GM19239 (cell line): ENCODE data around the gene CDK2AP2.

Experiments
- DNase-seq: peaks from one replicate; pipeline ENCODE4 v3.0.0; 2011; ENCODE audit warnings: low spot score; ENCODE audit not compliant: insufficient read length
- FAIRE-seq: peaks from 2 replicates; lab custom pipeline; 2011; peaks lifted over from hg19 to GRCh38; lab: Jason Lieb, UNC

Gene CDK2AP2

DNA sequence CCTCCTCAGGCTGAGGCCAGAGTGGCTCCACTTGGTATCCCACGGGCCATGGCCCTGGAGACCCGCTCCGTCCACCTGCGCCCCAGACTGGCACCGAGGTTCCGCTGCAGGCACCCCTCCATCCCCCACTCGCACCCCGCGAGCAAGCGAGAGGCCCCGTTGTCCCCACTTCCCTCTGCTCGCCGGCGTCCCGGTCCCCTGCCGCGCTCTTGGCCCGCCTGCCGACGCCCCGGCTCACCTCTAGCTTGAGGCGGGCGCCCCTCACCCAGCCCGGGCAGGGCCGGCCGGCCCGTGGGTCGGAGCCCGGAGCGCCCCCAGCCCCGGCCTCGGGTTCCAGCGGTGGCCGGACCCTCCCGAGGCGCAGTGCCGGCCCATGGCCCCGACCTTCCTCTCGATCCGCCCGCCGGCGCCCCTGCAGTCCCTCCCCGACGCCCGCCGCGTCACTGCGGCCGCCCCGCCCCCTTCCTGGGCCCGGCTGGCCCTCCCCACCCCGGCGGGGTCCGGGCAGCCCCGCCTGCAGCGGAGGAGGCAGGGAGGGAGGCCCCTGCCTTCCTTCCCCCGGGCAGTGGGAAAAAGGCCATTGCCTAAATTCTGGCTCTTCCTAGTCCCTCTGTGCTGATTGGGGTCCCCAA lies 2.9 kb downstream of the CDK2AP2 start, which contains the start of gene PITPNM1:
TSS of gene PITPNM1 (minus strand) at position 414 of the 632 bp plus-strand sequence. CDS start 1,183 bp downstream, outside the sequence.
- no peak for FAIRE-seq

DNA sequence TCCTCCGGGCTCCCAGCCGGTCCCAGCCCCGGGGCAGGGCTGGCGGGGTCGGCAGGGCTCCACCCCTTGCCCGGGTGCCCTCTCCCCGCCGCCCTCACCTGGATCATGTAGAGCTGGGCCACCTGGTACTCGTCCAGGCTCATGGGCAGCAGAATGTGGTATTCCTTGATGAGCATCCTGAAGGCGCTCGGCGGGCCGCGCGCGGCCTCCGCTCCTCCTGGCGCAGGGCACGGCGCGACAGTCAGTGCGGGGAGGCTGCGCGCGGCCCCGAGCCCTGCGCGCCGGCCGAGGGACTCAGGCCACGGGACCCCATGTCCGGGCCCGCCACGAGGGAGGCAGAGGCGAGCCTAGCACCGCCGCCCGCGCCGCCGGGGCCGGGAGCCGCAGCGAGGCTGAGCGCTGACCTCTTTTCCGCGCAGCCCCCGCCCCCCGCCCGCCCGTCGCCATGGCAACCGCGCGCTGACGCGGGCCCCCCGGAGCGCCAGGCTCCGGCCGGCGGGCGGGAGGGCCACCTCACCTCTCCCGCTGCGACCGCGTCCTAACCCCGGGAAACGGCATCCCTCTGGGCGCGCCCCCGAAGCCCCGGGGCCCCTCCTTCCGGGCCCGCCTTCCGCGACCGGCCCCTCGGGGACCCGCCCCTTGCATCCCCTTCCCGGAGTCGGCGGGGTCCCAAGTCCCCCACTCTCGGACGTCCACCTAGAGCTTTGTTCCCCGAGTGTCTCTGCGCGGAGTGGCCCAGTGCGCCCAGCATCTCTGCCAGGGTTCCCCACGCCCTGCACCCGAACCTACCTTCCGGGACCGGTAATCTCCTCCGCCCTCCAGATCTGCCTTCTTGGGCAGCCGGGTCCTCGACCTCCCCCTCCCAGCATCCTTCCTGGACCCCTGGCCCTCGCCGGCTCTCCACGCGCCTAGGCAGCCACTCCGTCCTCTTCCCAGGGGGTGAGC lies 3.7 kb downstream of the CDK2AP2 start:
- DNase-seq (no peak), FAIRE-seq (no peak)

More for the DNA sequence above, 2.9 kb downstream of the CDK2AP2 start, which contains the start of gene PITPNM1:
- peak; percentile 85 for DNase-seq

DNA sequence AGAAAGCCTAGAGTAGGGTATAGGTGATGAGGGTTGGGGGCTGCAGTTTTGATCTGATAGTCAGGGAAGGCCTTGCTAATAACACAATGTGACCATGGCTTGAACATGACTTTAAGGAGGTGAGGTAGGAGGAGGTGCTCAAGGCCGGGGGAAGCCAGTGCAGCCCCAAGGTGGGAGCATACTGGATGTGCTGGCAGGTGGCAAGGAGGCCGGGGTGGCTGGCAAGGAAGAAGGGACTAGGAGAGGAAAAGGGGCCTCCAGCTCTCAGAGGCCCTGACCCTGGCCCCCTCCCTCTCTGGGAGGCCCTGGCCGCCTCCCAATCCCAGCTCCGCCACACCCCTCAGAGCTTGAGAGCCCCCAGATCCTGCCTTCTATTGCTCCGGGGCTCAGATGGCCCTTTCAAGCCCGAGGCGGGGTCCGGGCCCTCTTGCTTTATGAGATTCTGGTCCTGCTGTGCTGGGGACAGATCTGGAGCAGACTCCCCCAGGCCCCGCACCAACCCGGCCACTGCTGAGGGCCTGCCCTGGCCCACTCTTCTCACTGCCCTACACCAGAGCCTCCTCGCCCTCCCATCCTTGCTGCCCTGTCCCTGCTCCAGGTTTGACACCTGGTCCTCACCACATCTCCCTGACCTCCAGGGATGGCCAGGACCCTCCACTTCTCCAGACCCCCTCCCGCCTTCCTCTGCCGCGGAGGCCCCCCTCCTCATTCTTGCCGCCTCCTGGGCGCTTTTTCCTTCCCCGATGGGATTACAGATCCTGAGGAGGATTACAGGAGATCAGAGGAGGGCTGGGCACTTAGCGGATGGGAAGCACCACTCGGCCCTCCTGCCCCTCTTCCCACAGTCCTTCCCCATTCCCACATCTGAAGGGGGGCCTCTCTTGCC lies 4.6 kb downstream of the CDK2AP2 start:
- DNase-seq = no peak
- FAIRE-seq = no peak

DNA sequence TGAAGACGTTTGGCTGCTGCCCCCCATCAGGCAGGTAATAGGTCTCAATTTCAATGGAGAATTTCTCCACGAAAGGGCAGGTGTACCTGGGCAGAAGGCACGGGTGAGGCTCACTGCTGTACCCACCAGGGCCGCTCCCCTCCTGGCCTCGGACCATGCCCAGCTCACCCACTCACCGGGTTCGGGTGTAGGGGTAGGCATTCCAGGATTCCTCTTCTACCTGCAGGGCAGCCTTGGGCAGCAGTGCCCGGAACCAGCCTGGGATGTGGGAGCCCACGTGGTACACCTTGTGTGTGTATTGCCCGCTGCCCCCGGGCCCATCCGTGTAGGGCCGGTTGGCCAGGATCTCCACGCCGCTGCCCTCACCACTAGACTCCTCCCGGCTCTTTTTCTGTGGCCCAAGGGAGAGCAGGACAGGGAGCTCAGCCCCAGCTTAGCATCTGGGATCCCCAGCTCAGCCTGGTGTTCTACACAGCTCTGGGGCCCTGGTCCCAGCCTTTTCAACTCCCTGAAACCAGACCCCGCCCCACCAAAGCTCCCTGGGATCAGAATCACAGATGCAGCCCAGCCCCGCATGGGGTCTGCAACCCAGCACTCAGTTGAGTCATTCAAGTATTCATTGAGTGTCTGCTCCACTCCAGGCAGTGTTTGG lies 5.5 kb downstream of the CDK2AP2 start:
- FAIRE-seq (no peak), DNase-seq (no peak)

DNA sequence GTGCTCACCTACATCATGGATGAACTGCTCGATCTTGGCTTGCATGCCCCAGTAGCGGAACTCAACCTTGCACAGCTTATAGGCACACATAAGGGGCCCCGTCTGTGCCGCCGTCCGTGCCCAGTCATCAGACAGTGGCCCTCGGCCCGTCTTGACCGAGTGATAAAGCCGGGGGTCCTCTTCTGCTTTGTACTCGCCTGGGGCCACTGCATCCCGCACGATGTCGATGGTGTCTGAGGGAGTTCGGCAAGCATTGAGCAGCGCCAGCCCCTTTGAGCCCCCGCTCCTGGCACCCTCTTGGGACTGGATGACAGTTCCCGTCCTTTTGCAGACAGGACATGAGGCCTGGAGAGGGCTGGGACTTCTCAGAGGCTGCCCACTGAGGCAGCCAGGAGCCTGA lies 6.1 kb downstream of the CDK2AP2 start:
- no peak for DNase-seq
- FAIRE-seq = no peak

DNA sequence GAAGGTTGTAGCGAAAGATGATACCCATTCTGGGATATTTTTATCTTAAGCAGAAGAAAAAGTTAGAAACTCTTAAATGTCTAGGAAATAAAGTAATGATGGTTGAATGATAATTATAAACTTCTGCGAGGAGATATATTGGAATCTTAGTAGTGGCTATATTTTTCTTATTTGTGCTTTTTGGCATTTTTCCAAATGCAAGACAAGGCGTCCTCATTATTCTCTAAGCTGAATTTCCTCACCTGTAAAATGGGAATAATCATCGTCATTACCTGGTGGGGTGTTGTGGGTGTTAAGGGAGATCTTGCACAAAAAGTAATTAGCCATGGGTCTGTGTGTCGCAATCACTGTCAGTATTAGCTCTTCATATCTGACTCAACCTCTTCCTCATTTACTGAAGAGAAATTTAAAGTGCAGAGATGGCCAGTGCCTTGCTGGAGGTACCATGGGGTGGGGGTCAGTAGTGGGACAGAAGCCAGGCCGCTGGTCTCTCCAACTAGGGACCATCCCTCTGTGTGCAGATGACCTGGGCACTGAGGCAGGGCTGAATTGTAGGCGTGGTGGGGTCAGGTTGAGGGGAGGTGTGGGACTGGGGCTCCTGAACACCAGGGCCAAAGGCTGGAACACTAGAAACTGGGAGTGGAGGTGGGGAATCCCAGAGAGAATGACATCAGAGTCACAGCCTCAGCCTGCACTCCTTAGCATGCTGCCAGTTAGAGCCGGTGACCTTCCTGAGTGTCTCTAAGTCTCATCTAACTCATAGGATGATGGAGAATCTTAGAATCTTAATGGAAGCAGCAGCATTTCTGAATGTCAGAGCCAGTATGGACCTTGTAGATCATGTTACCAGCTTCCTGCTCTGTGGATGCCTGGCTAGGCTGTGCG lies 6.9 kb downstream of the CDK2AP2 start:
- DNase-seq (no peak), FAIRE-seq (no peak)

DNA sequence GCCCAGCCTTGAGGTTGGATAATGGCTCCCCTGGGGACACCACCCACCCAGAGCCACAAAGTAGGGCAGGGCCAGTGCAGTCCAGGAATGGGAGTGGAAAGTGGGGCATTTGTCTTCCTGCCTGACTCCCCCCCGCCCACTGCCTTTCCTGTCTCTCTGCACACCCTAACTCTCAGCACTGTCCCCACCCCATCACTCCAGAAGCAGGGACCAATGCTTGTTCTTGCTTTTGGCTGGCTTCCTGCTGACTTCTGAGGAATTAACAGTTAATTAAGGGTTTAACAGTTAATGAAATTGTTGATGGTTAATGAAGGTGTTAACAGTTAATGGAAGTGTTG lies 7.5 kb downstream of the CDK2AP2 start:
- no peak for FAIRE-seq
- DNase-seq = no peak

DNA sequence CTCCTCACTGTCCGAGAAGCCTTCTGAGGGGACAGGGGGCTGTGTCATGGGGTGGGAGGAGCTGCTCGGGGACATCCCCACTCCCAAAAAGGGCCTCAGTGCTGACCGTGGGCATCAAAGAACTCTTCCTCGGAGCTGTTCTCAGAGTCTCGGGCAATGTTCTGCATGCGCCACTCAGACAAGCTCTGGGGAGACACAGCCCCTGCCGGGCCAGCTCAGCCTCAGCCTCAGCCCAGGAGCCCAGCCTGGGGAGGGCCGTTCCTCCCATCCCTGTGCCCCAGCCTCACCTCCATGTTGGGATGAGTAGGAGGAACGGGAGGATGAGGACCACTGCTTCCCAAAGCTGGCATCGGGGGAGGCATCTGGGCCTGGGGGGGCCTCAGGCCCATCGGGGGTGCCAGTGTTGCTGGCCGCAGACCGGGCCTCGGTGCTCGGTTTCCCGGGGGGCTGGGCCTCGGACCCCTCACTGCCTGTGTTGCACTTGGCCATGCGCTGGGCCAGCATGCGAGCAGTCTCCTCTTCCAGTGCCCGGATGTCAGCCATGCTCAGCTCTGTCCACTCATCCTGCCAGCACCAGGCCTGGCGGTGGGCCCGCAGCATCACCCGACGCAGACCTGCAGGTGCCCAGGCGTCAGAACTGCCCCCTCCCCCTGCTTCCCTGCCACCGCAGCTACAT lies 8.0 kb downstream of the CDK2AP2 start:
- DNase-seq = no peak
- FAIRE-seq = no peak

DNA sequence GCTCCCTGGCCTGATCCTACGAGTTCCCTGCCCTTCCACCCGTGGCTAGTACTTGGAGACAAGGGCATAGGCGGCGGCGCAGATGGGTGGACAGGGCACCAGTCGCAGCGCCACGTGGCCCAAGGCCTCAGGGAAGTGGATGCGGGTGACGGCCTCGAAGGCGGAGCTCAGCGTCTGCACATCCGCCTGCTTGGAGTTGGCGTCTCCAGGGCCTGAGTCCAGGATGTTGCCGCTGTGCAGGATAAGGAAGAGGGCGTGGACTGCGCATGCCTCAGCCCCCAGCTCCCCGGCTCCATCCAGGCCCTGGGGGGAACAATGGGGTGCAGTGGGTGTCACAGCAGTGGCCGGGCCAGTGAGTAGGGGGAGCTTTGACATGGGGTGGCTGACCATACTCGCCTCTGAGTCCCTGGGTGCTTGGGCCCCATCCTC lies 9.4 kb downstream of the CDK2AP2 start:
- DNase-seq (no peak), FAIRE-seq (no peak)

DNA sequence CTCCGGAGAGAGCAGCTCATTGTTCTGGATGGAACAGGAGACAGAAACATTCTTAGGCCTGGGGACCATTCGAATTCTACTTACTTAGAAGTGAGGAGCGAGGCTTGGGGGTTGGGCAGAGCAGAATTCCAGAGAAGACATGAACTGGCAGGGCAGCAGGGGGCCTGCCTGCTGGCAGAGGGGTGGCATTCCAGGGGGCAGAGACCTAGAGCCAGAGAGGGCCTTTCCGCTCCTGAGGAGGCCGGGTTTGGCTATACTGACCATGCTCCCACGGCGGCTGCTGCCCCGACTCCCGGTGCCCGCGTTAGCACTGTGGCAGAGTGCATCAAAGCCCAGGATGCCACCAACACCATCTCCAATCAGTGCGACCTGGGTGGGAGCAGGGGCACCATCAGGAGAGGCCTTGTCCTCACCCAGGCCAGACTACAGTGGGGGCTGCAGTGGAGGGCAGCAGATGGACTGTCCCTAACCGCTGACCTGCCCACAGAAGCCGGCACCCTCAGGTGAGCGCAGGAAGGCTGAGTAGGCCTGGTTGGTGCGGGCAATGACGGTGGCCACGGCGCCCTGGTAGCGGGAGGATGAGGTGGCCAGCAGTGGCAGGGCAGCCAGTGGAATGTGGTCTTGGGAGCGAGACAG lies 10.2 kb downstream of the CDK2AP2 start:
- DNase-seq (no peak), FAIRE-seq (no peak)

DNA sequence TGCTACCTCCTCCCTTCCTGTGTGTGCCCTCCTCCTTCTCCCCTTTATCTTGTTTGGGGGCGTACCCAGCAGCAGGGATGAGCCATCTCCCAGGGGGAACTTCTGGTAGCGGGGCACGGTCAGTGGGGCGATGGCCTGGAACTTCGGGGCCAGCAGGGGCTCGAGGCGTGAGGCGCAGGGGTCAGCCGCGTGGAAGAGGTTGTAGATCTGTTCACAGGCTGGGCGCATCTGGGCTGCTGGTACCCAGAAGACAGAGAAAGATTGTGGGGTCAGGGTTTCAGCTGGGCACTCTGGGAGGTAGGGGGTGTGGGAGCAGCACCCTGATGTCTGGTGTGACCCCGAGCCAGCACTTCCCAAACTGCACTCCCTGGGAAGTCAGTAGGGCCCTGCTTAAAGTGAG lies 11.8 kb downstream of the CDK2AP2 start:
- FAIRE-seq (no peak), DNase-seq (no peak)

DNA sequence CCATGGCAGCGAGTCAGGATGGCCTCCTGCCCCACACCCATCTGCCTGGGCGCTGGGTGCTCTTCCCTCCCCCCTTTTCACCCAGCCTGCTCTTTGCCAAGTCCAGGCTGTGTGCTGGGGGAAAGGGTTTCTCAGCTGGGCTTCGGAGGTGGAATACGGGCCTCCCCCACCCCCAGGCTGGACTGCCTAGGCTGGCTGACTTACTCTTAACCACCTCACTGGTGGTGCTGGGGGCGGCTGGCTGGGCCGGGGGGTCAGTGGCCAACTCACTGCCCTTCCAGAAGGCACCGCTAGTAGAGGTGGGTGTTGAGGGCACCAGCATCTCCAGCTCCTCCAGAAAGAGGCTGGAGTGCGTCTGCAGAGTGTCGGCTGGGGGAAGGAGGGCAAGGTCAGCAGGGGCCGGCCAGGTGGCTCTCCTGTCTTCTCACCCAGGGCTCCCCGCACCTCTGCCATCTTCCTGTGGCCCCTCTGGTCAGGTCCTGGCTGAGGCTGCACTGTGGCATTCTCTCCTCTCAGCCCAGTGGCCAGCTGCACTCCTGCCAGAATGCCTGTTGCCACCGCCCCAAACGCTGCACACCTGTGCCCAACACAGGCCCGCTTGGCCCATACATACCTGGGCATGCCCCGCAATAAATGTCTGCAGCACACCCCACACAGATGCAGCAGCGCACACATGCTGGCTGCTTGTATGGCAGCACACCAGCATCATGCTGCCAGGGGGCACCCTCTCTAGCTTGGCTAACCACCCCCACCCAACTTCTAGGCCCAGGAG lies 12.5 kb downstream of the CDK2AP2 start:
- no peak for DNase-seq
- no peak for FAIRE-seq

DNA sequence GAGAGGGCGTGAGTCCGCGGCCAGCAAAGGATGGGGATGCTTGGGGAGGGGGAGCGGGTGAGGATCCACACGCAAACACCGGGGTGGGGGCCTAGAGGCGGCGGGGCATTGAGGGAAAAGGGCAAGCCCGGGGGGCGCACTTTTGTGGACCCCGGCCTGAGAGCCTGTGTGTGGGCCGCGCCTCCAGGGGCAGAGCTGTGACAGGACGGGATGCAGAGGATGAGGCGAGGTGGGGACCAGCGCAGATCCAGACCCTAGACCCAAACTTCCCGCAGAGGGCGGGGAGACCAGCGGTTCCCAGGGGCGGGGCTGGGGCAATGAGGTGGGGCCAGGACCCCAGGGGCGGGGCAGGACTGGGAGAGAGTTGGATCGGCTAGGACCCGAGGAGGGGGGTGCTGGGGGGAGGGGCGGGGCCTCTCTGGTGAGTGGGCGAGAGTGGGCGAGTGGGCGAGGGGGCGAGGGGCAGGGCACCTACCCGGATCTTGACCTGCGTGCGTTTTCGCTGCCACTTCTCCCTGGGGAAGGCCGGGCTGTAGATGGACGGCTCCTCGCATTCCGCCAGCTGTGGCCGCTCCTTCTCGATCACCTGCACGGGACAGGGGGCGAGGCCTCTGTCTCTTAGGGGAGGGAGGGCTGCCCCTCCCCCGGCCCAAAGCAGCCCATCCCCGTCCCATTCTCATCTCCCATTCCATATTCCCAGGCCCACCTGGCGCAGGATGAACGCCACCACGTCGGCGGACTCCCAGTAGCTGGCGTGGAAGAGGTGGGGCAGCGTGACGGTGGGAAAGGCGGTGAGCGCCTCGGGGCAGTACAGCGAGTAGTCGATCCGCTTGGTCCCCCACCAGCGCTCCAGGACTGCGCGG lies 13.4 kb downstream of the CDK2AP2 start:
- no peak for DNase-seq
- no peak for FAIRE-seq

DNA sequence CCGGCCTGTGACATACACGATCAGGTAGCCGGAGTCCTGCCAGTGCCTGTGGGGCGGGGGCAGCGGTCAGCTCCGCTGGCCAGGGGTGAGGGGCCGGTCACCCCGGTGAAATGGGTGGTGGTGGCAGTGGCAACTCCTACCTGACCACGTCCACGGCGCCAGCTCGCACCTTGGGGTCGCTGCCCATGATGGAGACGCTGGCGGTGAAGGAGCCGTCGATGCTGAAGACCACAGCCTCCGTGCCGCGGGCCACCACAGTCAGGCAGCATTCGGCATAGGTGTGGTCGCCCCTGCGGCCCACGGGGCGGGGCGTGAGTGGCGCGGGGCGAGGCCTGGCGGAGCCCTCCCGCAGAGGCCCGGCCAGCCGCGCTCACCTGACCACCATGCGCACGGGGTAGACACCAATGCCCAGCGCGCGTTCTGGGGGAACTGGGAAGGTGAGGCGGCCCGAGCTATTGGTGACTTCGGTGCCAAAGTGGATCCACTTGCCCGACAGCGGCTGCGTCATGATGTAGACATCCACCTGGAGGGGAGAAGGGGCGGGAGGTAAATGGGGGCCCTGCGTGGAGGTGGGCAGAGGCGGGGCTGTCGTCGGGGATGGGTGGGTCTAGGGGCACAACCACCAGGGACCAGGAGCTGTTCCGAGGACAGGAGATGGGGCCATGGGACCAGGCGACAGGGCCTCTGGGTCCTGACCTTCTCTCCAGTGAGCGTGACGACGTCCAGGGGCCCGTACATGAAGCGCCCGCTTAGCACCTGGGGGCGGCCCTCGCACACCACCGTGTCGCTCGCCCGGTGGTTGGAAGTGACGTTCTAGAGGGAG lies 14.2 kb downstream of the CDK2AP2 start:
- no peak for FAIRE-seq
- peak; percentile 1 for DNase-seq

DNA sequence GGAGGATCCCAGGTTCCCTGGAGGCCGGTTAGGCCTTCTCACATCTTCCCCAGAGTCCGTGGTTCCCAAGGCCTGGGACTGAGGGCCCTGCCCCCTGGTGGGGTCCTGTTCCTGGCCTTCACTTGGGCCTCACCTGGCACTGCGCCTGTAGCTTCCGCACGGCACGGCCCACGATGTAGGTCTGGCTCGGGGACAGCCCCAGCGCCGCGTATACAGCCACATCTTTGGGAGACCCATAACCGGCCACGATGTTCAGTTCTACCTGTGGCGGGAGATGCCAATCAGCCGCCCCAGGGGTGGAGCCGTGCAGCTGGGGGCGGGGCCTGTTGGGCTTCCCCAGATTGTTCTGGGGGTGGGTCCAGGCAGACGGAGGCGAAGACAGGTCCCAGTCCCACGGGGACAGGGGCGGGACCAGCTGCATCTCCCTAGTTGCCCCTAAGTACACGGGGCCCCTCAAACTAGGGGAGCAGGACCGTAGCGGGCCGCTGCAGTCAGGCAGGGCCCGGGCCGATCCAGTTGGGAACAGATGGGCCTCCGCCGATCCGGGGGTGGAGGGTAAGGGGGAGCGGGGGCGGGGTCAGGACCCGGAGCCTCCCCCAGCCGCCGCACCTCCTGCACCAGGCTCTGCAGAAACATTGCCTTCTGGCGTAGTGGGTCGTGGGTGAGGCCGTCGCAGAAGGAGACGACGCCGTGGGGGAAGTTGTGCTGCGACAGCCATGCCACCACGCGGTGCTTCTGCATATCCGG lies 15.0 kb downstream of the CDK2AP2 start:
- DNase-seq (peak; percentile 8), FAIRE-seq (no peak)
